ENCODE data around the gene RNASE13.
"Not testable (repeated sequence)": the region's sequence is repeated elsewhere in the genome, so short reads cannot be mapped to it uniquely, and the experiment has no call there.

- TF ChIP-seq EZH2 (IDR thresholded peaks at IDR 0.05; ENCODE audit: insufficient read depth, poor library complexity, severe bottlenecking); EZH2phosphoT487 (IDR thresholded peaks at IDR 0.05; ENCODE audit: insufficient read depth, low read depth): not testable (repeated sequence)
Measured at GRCh38 chr14:21040941-21041340, 6.3 kb upstream of the RNASE13 start.

All from GM23248 (cell line).